A549 treated with Hydrocortisone at 1 μM for 4 hours (cell line): ENCODE data around the gene FAM209A. TPM values are rescaled to one million over a fixed set of nuclear protein-coding genes. Genes with fewer than 3 reads are reported as not detected.

Experiments used
- total RNA-seq: library from RNA; stranded (reverse); fragments of 200-300 nt; extraction: Qiagen RNA extraction; gene quantifications from 5 replicates; pipeline ENCODE4 v1.2.3, GENCODE V29; 2022

Gene FAM209A
- 0.21 to 0.52 TPM (median 0.30 TPM) in 5 replicates for total RNA-seq

GRCh38 chr20:56524444-56524843 is at the start of gene FAM209A:
Gene FAM209A, plus strand, starts transcription at chr20:56524744. Its CDS starts 65 bp downstream, at chr20:56524809.

GRCh38 chr20:56532946-56533345 is 8.4 kb downstream of the FAM209A start, which contains the start of gene FAM209B:
Gene FAM209B, plus strand, starts transcription at chr20:56533246. Its CDS starts 96 bp downstream, at chr20:56533342.

Other genes with a start within 250 kb of the FAM209A start
- 10.9 to 12.8 TPM (median 11.3 TPM) in 5 replicates for gene FAM210B, start 165.8 kb upstream of the FAM209A start, total RNA-seq
- gene AURKA, start 132.5 kb upstream of the FAM209A start, total RNA-seq, result 90.2 to 110 TPM (median 101 TPM) in 5 replicates
- gene CSTF1, start 132.1 kb upstream of the FAM209A start, total RNA-seq, result 35.9 to 39.9 TPM (median 38.4 TPM) in 5 replicates
- 0.02 to 0.12 TPM in 2 of 5 replicates, not detected in the others for gene CASS4, start 112.5 kb upstream of the FAM209A start, total RNA-seq
- 79.2 to 101 TPM (median 93.7 TPM) in 5 replicates for gene RTF2, start 56.1 kb upstream of the FAM209A start, total RNA-seq
- 0.32 to 0.92 TPM (median 0.60 TPM) in 4 of 5 replicates, not detected in the other for gene FAM209B, start 8.5 kb downstream of the FAM209A start, total RNA-seq
- 11.2 to 14.7 TPM (median 13.3 TPM) in 5 replicates for gene TFAP2C, start 104.6 kb downstream of the FAM209A start, total RNA-seq